HCT116 (cell line): ENCODE measurements around the gene ITPR1. TPM values are rescaled to one million over a fixed set of nuclear protein-coding genes. Genes with fewer than 3 reads are reported as not detected.
A peak's percentile ranks its signal among the peaks of the same experiment; 100 is the strongest.

Experiments used
- ATAC-seq: fragments of 200-7000 bp; cut with Tn5 transposase; 2 replicates; pipeline ENCODE4 v1.9.1; 2020; ENCODE audit warnings: mild to moderate bottlenecking, moderate library complexity
- BruUV-seq: library from RNA; stranded (reverse); fragments of 400-500 nt; replicated peaks from 2 replicates; lab custom pipeline; 2021; lab: Mats Ljungman, UMichigan
- CTCF ChIA-PET: fragments of 300-600 bp; sonication (Branson Sonifier 250); formaldehyde crosslinking; loops from one replicate; lab custom pipeline; 2021; ENCODE audit warnings: antibody characterized with exemption; lab: Charles Lee
- POLR2A ChIA-PET: fragments of 300-600, 350-600 bp; sonication (Branson Sonifier 250); formaldehyde crosslinking; loops from one replicate; lab custom pipeline; 2021; ENCODE audit warnings: antibody characterized with exemption; lab: Charles Lee
- RAD21 ChIA-PET, 2 experiments: fragments of 300-600 bp; sonication (Branson Sonifier 250); formaldehyde crosslinking; loops; one replicate each; lab custom pipeline; 2023; ENCODE audit warnings: low total read pairs in 2 of 2; ENCODE audit not compliant: uncharacterized antibody in 2 of 2, unreplicated experiment in 2 of 2, low non-redundant PET in 1 of 2; lab: Charles Lee
- DNase-seq: peaks from one replicate; pipeline ENCODE4 v3.0.0-alpha.2; 2010; ENCODE audit warnings: low read depth, low spot score
- H2AFZ ChIP-seq: fragments of 200-600 bp; shearing (Covaris generic), sonication (generic); 2 replicates; pipeline ENCODE4 v1.6.1; 2017; ENCODE audit warnings: low read depth, mixed run types, mixed read lengths, antibody characterized with exemption, low read length; ENCODE audit not compliant: poor library complexity, severe bottlenecking
- H3K27ac ChIP-seq: 2 replicates; pipeline ENCODE4 v1.5.1; 2012; ENCODE audit warnings: low read depth, low read length
- H3K27me3 ChIP-seq: fragments of 200-600 bp; sonication (generic); 2 replicates; pipeline ENCODE4 v1.6.1; 2016; ENCODE audit warnings: mixed run types, low read length, mixed read lengths; ENCODE audit not compliant: insufficient read depth
- H3K36me3 ChIP-seq, 2 experiments: fragments of 200-500 bp in 1 of 2; fragments of 200-600 bp in 1 of 2; sonication (Bioruptor generic) in 1 of 2; sonication (generic) in 1 of 2; 2 replicates each; pipeline versions ENCODE4 v1.5.1 to v1.6.1; 2014 to 2016; ENCODE audit warnings: low read length in 2 of 2, inconsistent platforms in 1 of 2, mixed read lengths in 1 of 2, mixed run types in 1 of 2; ENCODE audit not compliant: insufficient read depth in 2 of 2, control insufficient read depth in 1 of 2
- H3K4me1 ChIP-seq, 2 experiments: fragments of 200-600 bp in 1 of 2; sonication (generic) in 1 of 2; 2 replicates each; pipeline versions ENCODE4 v1.5.1 to v1.6.1; 2012 to 2017; ENCODE audit warnings: low read length in 2 of 2, inconsistent platforms in 1 of 2, mild to moderate bottlenecking in 1 of 2, mixed read lengths in 1 of 2, mixed run types in 1 of 2, moderate library complexity in 1 of 2; ENCODE audit not compliant: insufficient read depth in 2 of 2, control insufficient read depth in 1 of 2
- H3K4me2 ChIP-seq: fragments of 200-600 bp; sonication (generic); 2 replicates; pipeline ENCODE4 v1.6.1; 2017; ENCODE audit warnings: mixed run types, low read length, mixed read lengths
- H3K4me3 ChIP-seq, 2 experiments: fragments of 200-600 bp in 1 of 2; sonication (generic) in 1 of 2; replicated peaks in 1 of 2; 2 replicates each; pipeline ENCODE4 v1.5.1; 2011 to 2016; ENCODE audit warnings: low read length in 2 of 2, control low read depth in 1 of 2, low read depth in 1 of 2, mild to moderate bottlenecking in 1 of 2, mixed read lengths in 1 of 2, mixed run types in 1 of 2
- H3K79me2 ChIP-seq: fragments of 200-600 bp; sonication (generic); 2 replicates; pipeline ENCODE4 v1.6.1; 2017; ENCODE audit warnings: mild to moderate bottlenecking, mixed run types, low read length, moderate library complexity, mixed read lengths; ENCODE audit not compliant: insufficient read depth
- H3K9ac ChIP-seq: fragments of 200-600 bp; sonication (generic); 2 replicates; pipeline ENCODE4 v1.6.1; 2016; ENCODE audit warnings: low read length, mixed read lengths
- H3K9me2 ChIP-seq: fragments of 200-600 bp; sonication (generic), shearing (Covaris generic); 2 replicates; pipeline ENCODE4 v1.6.1; 2017; ENCODE audit warnings: mixed run types, mild to moderate bottlenecking, moderate library complexity; ENCODE audit not compliant: insufficient read depth
- H3K9me3 ChIP-seq, 2 experiments: fragments of 200-500 bp in 1 of 2; fragments of 200-600 bp in 1 of 2; sonication (Bioruptor generic) in 1 of 2; sonication (generic) in 1 of 2; 2 replicates each; pipeline ENCODE4 v1.6.1; 2014 to 2017; ENCODE audit warnings: low read length in 2 of 2, mixed read lengths in 2 of 2, inconsistent platforms in 1 of 2, low read depth in 1 of 2, mild to moderate bottlenecking in 1 of 2, mixed run types in 1 of 2, moderate library complexity in 1 of 2; ENCODE audit not compliant: control insufficient read depth in 1 of 2, insufficient read depth in 1 of 2
- H4K20me1 ChIP-seq: fragments of 200-600 bp; sonication (generic), shearing (Covaris generic); 2 replicates; pipeline ENCODE4 v1.6.1; 2017; ENCODE audit warnings: mixed run types, mild to moderate bottlenecking, moderate library complexity; ENCODE audit not compliant: insufficient read depth
- CEBPB ChIP-seq: IDR thresholded peaks from 2 replicates; pipeline ENCODE4 v1.6.1; 2012; ENCODE audit warnings: low read depth
- EZH2phosphoT487 ChIP-seq: fragments of 200-600 bp; IDR thresholded peaks from 2 replicates; pipeline ENCODE4 v1.6.1; 2018; ENCODE audit warnings: antibody characterized with exemption, borderline replicate concordance
- FOSL1 ChIP-seq: IDR thresholded peaks from 2 replicates; pipeline ENCODE4 v1.6.1; 2012; ENCODE audit warnings: low read depth
- MAX ChIP-seq: IDR thresholded peaks from 2 replicates; pipeline ENCODE4 v1.6.1; 2012
- POLR2AphosphoS5 ChIP-seq: IDR thresholded peaks from 2 replicates; pipeline ENCODE4 v1.6.1; 2011; ENCODE audit warnings: mild to moderate bottlenecking, low read depth, low read length, moderate library complexity
- SRF ChIP-seq: IDR thresholded peaks from 2 replicates; pipeline ENCODE4 v1.6.1; 2012; ENCODE audit warnings: low read depth
- ZBTB33 ChIP-seq: IDR thresholded peaks from 2 replicates; pipeline ENCODE4 v1.6.1; 2011; ENCODE audit warnings: mild to moderate bottlenecking, low read length, moderate library complexity; ENCODE audit not compliant: insufficient replicate concordance; ENCODE audit errors: extremely low read depth
- ZNF274 ChIP-seq: fragments of 200-500 bp; sonication (Bioruptor generic); IDR thresholded peaks from 2 replicates; pipeline ENCODE4 v1.6.1; 2014; ENCODE audit warnings: mild to moderate bottlenecking, low read depth, low read length, inconsistent platforms
- intact Hi-C: fragments of 100-400 bp; cut with micrococcal nuclease; formaldehyde crosslinking; loops from 2 replicates; pipeline ENCODE4 v1.10.0; 2022
- total RNA-seq: library from RNA; stranded (reverse); gene quantifications from one replicate; pipeline ENCODE4 v1.2.1, GENCODE V29; 2021; ENCODE audit not compliant: unreplicated experiment

Gene ITPR1
- total RNA-seq, 1 experiment from 2014 or later = 9.2 TPM

- Histone ChIP-seq H3K4me1 (peaks cover 0 to 10% of the 10 kb centered on the region in 2 experiments; a peak in 2 of 4 replicates), H3K27me3 (no peaks in the 10 kb centered on the region), H3K79me2 (no peaks in the 10 kb centered on the region; the same call in 1 of the 2 replicates)
- POLR2A ChIA-PET = interaction anchor here (0.9 to 3.3 kb wide), 3 partner anchors 9 to 26 kb away, joined by 3 to 13 read pairs (median 4); partner anchors contain the start of gene ITPR1
- RAD21 ChIA-PET = interaction anchor here in 1 of 2 experiments (1.6 kb wide), 1 partner anchor 25 kb away, joined by 3 read pairs; the partner anchor contains the start of gene ITPR1
- no peak for ATAC-seq
- TF ChIP-seq EZH2phosphoT487 = no peak
- TF ChIP-seq MAX = no peak
- no peak for TF ChIP-seq SRF
- no peak for TF ChIP-seq POLR2AphosphoS5
- TF ChIP-seq CEBPB = no peak
- no peak for TF ChIP-seq ZNF274
- no peak for TF ChIP-seq ZBTB33
- no peak for TF ChIP-seq FOSL1
- TF ChIP-seq, all 23 proteins: peak for 0
- H3K27ac ChIP-seq = peak overlapping the region; percentile 64
- peak overlapping the region; percentile 70 for H2AFZ ChIP-seq
- CTCF ChIA-PET = no interaction called here
- no peak for DNase-seq
- no peaks in the 10 kb centered on the region for H3K9me3 ChIP-seq
- H3K4me3 ChIP-seq = peak overlapping the region; percentile 87 to 89
- peak overlapping the region; percentile 94 for H3K4me2 ChIP-seq
- peak overlapping the region; percentile 87 for H3K9ac ChIP-seq
- no peaks in the 10 kb centered on the region for H3K36me3 ChIP-seq
- H4K20me1 ChIP-seq = no peaks in the 10 kb centered on the region
- BruUV-seq = no TSS peak
- no peaks in the 10 kb centered on the region for H3K9me2 ChIP-seq
- intact Hi-C loops = loop anchor here (2.0 kb wide), 1 partner anchor 25 kb away; the partner anchor contains the start of gene ITPR1
These were observed 25.7 kb upstream of the ITPR1 start for GRCh38 chr3:4467522-4467867.
